HTERT RPE-1 (cell line): ENCODE results near the gene ENDOD1.

ENCODE experiments used
- in situ Hi-C: fragments of 300-500 bp; cut with MboI; formaldehyde crosslinking; loops from 4 replicates; pipeline ENCODE4 v1.14.3; 2020; ENCODE audit warnings: low sequenced_read_pairs

Gene ENDOD1

DNA sequence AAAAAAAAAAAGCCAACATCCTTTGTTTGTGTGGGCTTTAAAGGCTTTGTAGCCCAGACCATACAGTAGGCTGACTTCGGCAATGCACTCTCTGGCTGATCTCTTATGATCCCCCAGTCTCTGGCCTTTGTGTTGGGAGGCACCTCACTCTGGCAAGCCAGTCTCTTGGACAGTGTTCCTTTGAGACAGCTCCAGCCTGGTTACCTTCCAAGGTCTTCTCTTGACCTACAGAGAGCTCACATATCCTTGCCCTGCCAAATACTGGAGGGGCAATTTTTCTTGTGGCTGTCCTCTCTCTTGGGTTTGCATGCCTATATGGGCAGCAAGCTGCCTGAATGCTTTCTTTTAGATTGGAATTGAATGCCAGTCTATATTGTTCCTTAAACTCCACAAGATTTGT lies 71.6 kb downstream of the ENDOD1 start:
- in situ Hi-C loops = no loop called here

DNA sequence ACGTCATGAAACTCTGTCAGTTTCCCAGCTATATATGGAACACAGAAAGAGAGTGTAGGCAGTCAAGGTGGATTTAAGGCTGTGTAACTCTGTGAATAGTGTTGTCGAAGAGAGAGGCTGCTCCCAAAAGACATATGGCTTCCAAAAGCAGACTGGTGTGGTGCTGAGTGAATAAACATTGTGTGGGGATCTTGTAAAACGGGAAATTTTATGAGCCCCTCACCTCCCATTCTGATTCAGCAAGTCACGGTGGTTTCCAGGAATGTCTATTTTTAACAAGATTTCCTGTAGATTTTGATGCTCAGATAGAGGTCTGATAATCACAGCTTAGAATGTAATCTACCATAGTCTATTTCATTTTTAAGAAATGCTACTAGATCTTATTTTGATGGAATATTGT lies 73.5 kb downstream of the ENDOD1 start:
- in situ Hi-C loops = no loop called here

DNA sequence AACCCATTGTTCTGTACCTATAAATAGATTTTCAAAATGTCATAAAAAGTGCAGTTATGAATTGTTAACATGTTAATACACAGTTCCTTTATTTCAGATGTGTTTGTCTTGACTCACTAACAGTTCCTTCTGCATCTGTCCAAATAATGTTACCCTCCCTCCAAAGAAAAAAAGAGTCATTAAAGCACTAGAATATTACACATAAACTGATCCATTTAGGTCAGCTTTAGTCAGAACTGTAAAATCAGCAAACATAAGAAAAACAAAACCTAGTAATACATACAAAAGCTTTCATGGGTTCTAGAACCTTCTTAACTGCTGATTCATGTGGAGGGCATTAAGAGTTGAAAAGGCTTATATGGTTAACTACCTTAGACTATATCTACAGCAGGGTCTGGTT lies 76.0 kb downstream of the ENDOD1 start:
- in situ Hi-C loops = no loop called here

DNA sequence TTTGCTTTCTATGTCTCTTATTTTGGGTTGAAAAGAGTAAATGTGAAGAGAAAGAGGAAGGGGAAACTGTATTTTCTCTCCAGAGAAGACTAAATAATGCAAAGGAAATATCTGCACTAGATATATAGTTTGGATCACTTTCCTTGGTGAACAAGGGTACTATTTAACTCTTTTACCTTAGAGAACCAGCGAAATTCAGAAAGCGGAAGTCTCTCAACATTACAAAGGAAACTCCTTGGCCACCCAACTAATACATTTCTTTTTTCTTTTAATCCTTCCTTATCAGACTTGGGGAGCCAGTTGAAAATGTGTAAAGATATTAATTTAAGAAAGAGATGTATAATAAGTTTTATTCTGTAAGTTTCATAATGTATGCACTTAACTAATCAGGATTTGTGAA lies 77.1 kb downstream of the ENDOD1 start:
- in situ Hi-C loops = no loop called here

DNA sequence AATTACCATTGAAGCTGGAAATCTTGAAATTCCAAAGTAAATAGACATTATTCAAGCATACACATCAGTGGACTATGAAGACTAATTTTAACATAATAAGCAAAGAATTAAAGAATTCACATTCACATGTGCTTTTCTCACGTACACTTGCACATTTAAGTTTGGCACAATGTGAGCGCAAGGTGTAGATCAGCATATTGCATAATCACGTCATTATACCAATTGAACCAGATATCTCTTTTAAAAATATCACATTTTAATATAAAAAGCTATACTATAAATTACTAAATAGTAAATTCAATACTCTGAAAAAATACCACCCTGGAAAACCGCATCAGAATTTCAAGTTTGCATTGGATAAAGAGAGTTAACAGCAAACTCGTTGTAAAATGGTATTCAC lies 80.6 kb downstream of the ENDOD1 start:
- in situ Hi-C loops = no loop called here

DNA sequence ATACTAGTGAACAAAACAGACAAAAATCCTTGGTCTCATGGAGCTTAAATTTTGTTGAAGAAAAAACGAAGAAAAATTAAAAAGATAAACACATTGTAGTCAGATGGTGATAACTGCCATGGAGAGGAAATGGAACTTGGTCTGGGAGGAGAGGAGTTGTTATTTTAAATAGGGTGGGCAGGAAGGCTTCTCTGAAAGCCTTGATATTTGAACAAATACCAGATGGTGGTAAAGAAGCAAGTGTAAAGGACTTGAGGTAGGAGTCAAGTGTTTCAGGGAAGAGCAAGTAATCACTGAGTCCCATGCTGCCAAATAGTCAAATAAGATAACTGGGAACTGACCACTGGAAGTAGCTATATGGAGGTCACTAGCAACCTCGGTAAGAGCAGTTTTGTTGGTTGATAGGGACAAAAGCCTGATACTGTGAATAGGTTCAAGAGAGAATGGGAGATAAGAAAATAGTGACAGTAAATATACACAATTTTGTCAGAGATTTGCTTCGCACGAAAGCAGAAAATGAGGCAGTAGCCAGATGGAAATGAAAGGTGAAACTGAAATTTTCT lies 86.3 kb downstream of the ENDOD1 start:
- in situ Hi-C loops = no loop called here
